ENCODE results near the gene ALKBH3.

DNA sequence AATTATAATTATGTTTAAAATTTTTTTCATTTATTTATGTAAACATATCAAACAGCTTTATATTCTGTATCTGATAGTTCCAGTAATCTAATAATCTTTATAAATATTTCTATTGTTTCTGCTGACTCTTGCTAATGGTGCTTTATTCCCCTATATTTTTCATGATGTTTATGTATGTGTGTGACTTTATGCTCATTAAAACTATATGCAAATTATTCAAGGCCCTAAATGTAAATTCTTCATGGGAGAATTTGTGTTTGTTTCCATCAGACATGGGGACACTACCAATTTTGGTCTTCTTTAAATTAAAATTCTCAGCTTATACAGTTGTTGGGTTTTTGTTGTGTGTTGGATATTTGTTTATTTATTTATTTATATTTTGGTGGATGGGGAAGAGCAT lies 13.7 kb upstream of the ALKBH3 start:
- TF ChIP-seq, protein P1, sequence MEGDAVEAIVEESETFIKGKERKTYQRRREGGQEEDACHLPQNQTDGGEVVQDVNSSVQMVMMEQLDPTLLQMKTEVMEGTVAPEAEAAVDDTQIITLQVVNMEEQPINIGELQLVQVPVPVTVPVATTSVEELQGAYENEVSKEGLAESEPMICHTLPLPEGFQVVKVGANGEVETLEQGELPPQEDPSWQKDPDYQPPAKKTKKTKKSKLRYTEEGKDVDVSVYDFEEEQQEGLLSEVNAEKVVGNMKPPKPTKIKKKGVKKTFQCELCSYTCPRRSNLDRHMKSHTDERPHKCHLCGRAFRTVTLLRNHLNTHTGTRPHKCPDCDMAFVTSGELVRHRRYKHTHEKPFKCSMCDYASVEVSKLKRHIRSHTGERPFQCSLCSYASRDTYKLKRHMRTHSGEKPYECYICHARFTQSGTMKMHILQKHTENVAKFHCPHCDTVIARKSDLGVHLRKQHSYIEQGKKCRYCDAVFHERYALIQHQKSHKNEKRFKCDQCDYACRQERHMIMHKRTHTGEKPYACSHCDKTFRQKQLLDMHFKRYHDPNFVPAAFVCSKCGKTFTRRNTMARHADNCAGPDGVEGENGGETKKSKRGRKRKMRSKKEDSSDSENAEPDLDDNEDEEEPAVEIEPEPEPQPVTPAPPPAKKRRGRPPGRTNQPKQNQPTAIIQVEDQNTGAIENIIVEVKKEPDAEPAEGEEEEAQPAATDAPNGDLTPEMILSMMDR (IDR thresholded peaks at IDR 0.05 in 4 of 5, conservative IDR thresholded peaks at IDR 0.05 in 1 of 5), result no peak
- TF ChIP-seq POLR2A (IDR thresholded peaks at IDR 0.05), result no peak

Data from gastrocnemius medialis (tissue), 4 donors.